GM21447 (cell line): ENCODE measurements around the gene MBTPS2.

Source experiments
- ATAC-seq: cut with Tn5 transposase; IDR thresholded peaks from one replicate; pipeline ENCODE4 v1.9.1; 2021; ENCODE audit not compliant: unreplicated experiment

Gene MBTPS2

DNA sequence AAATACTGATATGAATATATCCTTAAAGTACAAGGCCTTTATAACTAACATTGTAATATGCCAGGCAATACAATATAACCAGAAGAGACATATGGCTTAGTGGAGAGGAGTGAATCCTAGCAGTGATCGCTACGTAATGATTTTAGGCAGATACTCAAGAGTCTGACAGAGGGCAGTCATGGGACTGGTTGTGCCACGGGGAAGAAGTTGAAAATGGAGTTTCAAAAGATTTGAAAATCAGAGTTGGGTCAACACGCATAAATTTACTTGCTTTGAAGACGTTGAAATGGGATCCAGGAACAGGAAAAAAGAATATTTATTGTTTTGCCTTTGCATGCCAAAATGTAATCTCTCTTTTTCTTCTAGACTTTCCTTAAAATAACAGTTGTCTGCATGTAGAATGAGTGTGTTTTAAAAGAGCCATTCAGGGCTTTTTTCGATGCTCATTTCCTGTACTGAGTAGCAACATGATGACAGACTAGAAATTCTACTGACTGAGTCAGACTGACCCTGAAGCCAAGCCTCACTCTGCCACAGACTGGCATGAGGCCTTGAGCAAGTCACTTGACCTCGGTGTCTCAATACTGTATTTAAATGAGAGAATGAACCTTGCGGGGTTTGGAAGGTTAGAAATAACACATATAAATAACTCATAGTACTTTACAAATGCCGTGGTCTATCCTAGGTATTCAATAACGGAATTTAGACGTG is 93.0 kb downstream of the MBTPS2 start:
- ATAC-seq: no peak

DNA sequence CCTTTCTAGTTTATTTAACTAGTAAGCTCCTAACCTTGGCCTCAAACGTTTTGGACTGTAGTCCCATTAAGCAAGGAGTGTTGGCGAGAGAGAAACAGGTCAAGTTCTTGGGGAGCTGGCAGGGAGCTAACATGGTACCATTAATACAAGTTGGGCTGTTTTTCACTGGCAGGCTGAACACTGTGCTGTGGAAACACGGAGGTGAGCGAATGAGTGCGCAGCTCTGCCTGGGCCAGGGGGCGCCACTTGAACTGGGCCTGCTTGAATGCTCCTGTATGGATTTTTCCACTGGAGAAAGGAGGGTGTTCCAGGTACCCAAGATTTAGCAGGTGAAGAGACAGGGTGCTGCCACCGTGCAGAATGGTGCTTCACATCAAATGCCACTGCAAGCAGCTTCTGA is 93.7 kb downstream of the MBTPS2 start:
- ATAC-seq: no peak

DNA sequence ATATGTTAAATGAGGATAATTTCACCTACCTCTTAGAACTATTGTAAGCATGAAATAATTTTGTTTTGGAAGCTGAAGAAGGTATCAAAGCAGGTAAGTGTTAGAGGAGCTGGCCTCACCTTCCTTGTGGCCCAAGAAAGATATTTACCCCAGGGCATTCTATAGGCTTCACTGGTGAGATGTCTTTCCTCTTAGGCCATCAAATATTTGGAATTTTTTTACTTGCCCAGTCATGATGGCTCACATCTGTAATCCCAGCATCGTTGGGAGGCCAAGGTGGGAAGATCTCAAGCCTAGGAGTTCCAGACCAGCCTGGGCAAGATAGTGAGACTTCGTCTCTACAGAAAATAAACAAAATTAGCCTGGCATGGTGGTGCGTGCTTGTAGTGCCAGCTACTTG is 95.0 kb downstream of the MBTPS2 start:
- no peak for ATAC-seq
